NCI-H2196 (cell line): Measurements from ENCODE around the gene MMS19.

Experiments used
- DNase-seq: peaks from one replicate; lab custom pipeline; 2025; ENCODE audit not compliant: unreplicated experiment; lab: John Stamatoyannopoulos, UW

The MMS19 gene, protein sequence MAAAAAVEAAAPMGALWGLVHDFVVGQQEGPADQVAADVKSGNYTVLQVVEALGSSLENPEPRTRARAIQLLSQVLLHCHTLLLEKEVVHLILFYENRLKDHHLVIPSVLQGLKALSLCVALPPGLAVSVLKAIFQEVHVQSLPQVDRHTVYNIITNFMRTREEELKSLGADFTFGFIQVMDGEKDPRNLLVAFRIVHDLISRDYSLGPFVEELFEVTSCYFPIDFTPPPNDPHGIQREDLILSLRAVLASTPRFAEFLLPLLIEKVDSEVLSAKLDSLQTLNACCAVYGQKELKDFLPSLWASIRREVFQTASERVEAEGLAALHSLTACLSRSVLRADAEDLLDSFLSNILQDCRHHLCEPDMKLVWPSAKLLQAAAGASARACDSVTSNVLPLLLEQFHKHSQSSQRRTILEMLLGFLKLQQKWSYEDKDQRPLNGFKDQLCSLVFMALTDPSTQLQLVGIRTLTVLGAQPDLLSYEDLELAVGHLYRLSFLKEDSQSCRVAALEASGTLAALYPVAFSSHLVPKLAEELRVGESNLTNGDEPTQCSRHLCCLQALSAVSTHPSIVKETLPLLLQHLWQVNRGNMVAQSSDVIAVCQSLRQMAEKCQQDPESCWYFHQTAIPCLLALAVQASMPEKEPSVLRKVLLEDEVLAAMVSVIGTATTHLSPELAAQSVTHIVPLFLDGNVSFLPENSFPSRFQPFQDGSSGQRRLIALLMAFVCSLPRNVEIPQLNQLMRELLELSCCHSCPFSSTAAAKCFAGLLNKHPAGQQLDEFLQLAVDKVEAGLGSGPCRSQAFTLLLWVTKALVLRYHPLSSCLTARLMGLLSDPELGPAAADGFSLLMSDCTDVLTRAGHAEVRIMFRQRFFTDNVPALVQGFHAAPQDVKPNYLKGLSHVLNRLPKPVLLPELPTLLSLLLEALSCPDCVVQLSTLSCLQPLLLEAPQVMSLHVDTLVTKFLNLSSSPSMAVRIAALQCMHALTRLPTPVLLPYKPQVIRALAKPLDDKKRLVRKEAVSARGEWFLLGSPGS

DNA sequence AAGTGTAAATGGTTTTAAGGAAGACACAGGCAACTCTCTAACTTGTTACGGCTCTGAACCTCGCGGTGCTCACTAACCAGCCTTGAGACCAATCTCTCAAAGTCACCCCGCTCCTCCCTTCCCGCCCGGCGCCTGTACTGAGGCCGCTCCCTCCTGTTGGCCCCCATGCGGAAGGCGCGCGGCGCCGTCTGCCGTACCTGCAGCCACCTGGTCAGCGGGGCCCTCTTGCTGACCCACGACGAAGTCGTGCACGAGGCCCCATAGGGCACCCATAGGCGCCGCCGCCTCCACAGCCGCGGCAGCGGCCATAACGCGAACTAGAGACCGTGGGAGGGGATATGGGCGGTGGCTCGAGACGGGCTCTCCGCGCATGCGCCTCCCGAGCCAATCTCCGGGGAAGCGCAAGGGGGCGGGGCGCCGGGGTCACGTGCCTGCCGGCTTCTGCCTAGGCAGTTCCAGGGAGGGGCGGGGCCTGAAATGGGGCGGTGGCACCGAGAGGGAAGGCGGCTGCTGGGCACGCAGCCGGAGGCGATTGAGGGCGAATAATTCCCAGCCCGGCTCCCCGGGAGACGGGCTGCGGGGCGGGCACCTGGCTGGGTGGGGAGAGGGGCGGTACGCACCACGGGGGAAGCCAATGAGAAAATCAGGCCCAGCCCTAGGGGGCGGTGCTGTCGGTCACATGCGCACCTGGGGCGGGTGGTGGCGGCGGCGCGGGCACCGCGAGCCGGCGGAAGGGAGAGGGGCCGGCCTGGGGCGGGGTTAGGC is at the start of gene MMS19:
MMS19 (minus strand) TSS at position 347 of the 765 bp plus-strand sequence; CDS start at position 309, 38 bp downstream.
- DNase-seq: peak; percentile 99

DNA sequence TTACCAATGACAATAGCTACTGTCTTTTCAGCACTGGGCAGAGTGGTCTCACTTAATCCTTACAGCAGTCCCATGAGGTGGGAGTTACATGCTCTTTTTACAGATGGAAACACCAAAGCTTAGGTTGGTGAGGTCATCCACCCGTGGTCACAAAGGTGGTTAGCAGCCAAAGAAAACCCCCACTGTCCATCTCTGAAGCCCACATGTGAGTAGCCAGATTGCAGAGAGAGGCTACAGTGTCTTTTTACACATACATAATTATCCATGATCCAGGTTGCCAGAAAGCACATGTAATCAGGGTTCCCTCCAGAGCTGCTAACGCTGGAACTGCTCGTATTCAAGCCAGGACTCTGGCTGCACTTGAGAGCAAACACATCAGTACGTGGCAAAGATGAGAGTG is 49.7 kb upstream of the MMS19 start:
- no peak for DNase-seq

DNA sequence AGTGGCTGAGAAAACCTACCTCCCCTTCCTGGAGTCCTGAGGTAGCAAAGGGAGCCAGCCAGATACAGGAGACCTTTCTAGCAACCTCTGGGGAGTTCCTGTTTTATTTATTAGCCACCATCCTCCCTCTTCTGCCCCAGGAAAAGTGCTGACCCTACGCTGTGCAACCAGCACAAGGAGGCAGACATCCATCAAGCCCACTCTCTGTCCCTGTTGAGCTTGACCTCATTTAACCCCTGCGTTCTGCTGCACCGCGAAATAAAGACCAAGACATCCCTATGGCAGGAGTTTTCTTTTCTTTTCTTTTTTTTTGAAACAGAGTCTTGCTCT is 49.0 kb upstream of the MMS19 start:
- no peak for DNase-seq

DNA sequence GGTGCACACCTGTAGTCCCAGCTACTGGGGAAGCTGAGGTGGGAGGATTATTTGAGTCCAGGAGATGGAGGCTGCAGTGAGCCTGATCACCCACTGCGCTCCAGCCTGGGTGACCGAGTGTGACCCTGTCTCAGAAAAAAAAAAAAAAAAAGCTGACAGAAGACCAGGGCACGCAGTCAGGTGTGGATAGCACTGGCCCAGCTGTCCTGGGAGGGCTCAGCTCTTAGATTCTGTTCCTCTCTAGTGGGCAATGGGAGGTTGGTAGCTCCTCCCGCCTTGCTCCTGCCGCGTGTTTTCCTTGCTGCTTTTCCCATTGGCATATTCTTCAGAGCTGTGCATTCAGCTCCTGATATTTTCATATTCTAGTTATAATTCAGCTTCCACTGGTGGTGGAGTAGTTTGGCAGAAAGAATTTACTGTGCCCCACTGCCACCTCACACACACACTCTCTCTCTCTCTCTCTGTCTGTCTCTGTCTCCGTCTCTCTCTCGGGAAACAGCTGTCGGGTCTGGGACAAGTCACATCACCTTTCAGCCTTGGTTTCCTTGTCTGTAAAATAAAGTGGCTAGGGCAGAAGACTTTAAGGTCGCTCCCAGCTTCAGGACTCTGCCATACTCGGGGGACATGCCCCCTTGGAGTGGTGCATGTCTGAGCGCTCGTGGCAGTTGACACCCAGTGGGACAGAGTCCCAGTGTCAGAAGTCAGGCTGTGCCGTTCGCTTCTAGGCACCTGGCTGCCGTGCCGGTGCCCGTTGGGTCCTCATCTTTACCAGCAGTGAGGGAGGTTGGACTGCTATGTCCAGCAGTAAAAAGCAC is 48.4 kb upstream of the MMS19 start:
- DNase-seq: no peak

DNA sequence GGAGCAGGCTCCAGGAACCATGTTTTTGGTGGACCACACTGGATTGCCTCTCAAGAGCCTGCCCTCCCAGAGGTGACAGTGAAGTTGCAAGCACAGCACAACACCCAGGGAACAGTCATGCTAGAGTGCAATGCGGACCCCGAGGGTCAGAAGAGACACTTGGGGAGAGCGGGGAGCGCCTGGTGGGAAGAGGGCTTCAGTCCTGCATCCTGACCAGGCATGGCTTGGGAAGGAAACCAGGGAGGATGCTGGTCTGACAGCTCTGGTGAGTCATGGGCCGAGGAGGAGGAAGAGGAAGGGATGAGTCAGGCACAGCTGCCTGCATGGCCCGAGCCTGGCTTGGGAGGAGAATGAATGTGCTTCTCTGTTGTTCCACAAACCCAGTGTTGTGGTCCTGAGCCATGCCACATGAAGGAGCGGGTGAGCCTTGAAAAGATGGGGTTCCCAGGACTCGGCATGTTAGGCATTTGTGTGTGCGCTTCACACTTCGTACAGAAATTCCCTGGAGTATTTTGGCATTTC is 44.9 kb upstream of the MMS19 start:
- DNase-seq: no peak

DNA sequence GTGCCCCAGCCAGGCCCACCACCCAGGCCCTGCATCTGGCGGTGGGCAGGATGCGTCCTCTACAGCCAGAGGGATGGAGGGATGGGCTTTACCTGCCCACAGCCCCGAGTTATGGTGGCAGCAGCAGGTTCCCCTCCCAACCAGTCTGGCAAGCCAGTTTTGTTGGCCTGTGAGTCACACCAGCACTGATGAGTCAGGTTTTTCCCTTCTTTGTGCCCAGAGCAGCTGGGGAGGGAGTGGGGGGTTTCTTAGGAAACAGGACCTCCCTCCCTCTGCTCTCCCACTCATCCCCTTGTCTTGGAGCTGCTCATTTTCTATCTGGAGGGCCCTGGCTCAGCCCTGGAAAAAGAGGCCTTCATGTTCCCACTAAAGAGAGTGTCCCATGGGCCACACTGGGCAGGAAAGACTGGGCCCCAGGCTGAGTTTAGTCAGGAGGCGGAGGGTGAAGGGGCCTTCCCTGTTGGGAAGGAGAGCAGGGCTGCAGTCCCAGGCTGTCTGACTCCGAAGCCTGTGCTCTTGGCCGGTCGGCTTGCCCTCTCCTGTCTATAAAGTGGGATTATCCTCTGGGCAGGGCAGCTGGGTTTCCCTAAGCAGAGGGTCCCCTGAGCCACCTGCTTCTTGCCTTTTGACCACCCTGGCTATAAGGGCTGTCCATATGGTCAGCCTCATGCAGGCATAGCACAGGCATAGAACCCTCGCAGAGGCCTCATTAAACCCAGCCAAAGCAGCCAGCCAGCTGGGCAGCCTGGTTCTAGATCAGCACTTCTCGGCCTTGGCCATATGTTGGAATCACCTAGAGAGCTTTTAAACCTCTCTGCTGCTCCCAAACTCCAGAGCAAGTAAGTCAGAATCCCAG is 44.2 kb upstream of the MMS19 start:
- no peak for DNase-seq

DNA sequence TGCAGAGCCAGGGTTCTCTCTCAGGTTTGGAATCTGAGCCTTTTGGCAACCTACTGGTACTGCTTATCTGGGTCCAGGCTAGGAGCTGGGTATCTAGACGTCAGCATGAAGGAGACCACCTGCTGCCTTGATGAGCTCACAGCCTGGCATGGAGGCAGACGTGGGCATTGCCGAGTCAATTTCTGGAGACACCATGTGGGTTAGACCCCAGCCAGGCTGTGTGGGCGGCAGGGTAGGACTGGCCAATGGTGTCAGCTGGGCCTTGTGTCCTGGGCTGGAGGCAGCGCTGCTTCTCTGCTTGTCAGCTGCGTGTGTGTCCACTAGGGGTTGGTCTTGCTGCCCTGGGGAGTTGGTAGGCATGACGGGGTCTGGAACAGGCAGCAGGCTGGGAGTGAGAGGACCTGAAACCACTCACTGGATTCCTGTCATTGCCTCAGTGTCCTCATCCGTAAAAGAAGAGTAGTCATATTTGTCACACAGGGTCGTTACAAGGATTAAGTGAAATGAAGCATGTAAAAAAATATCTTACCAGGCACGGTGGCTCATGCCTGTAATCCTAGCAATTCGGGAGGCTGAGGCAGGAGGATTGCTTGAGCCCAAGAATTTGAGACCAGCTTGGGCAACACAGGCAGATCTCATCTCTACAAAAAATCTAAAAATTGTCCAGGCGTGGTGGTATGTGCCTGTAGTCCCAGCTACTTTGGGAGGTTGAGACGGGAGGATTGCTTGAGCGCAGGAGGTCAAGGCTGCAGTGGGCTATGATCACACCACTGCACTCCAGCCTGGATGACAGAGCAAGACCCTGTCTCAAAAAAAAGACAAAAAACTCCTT is 42.7 kb upstream of the MMS19 start:
- no peak for DNase-seq

DNA sequence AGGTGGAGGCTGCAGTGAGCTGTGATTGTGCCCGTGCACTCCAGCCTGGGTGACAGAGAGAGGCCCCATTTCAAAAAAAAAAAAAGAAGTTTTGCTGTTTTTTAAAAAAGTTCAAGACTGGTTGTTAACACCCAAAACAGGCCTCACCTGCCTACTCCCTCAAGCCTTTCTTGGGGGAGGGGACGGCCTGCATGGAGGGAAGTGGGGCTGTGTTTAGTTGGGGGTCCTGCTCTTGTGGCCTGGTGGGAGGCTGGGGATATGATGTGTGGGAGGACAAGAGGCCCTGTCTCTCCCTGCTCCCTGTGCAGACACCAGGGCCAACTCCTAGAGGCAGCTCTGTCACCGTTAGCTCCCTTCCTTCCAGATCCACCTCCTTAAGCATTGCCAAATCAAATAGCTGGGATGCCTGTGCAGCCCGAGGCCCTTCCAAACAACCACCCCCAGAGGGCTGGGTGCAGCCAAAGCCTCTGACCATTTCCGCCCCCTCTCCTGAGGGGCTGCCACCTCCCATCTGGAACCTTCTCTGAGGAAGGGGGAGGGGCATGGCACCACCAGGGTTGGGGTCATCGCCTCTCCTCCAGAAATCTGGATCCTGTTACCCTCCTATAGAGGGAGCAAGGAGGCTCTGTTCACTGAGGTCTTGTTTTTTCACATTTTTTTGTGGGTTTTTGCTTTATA is 41.4 kb upstream of the MMS19 start:
- no peak for DNase-seq

DNA sequence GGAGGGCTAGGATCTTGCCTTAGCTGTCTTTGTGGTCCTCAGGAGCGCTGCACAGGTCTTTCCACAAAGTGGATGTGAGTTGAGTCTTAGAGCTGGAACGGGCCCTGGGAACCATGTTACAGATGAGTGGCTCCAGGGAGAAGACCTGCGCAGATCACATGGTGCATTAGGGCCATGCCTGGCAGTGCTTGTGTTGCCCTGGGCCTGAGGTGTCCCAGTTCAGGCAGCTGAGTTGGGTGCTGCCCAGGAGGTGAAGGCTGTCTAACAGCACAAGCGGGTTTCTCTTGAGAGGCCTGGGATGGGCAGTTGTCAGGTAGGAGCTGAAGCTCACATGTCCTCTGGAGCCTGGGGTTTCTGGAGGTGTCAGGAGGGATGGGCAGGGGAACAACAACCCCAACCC is 40.6 kb upstream of the MMS19 start:
- DNase-seq: no peak

DNA sequence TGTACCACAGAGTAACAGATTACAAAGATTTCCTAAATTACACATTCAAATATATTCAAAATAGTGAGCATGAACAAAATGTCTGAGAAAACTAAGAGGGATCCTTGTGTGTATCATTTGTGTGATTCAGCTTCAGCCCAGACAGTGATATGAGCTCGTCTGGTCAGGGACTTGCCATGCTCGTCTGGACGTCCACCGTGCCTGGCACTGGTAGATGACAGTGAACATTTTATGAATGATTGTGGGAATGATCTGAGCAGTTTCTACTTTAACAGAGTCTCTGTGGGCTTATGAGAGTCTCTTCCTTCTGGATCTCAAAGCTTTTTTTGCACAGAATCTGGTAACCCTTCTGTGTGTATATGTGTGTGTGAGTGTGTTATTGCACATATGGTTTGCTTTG is 40.2 kb upstream of the MMS19 start:
- DNase-seq: no peak

DNA sequence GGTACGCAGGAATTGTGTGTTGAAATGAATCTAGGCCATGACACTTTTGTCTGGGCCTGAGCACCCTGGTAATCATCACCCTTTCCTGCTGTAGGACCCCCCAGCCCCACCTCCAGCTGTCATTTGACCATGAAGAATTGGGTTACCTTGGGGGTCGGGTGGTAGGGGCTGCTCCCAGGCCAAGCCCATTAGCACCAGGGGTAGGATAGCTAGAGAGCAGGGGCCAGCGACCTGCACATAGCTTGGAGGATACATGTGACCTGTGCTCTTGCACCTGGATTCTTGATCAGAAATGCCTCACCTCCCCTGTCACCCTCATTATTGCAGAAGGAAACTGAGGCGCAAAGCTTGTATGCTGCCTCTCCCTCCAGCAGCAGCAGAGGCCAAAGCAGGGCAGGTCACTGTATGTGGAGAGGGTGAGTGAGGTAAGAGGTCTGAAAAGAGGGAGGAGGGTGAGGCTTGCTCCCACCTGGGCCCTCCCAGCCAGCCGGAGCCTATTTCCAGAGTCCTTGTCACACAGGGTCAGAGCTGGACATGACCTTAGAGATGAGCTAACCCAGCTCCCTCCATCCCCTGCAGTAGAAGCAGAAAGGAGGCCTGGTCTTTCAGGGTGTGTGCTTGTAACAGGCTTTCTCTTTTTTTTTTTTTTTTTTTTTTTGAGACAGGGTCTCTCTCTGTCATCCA is 39.1 kb upstream of the MMS19 start:
- no peak for DNase-seq

DNA sequence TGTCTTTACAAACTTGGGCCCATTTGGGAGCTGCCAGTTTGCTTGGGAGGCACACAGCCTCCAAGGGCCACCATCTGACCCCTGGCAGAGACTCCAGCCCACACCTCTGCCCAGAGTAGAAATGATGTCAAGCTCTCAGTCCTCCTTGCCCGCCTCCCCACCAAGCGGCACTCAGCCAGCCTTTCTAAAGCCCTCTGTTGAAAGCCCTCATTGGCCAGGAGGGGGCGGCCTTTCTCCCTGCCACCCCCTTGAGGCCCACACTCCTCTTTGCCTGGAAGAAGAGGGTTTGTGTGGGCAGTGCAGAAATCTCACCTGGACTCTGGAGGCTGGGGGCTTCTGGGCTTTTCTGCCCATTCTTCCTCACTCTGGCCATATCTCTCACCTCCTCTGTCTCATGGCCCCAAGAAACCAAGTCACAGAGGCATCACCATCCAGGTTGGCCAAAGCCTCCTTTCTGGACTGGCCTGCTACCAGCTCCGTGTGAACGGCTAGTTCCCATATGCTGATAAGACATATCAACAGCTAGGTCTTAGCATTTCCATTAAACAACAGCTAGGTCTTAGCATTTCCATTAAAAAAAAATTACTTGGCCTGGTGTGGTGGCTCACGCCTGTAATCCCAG is 36.6 kb upstream of the MMS19 start:
- no peak for DNase-seq

DNA sequence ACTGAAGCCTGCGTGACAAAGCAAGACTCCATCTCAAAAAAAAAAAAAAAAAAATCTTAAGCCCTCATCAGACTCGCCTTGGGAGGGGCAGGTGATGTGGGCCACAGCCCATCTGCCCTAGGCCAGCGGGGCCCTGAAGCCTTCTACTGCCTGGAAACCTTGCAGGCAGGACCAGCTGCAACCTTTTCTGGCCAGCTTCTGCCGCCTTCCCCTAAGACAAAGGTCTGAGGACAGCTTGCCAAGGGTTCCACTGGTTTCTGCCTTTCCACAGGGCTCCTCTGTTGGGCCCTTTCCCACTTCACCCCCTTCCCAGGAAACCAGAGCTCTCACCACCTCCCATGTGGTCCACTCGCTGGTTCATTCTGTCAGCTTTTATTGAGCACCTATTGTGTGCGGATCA is 35.7 kb upstream of the MMS19 start:
- no peak for DNase-seq

DNA sequence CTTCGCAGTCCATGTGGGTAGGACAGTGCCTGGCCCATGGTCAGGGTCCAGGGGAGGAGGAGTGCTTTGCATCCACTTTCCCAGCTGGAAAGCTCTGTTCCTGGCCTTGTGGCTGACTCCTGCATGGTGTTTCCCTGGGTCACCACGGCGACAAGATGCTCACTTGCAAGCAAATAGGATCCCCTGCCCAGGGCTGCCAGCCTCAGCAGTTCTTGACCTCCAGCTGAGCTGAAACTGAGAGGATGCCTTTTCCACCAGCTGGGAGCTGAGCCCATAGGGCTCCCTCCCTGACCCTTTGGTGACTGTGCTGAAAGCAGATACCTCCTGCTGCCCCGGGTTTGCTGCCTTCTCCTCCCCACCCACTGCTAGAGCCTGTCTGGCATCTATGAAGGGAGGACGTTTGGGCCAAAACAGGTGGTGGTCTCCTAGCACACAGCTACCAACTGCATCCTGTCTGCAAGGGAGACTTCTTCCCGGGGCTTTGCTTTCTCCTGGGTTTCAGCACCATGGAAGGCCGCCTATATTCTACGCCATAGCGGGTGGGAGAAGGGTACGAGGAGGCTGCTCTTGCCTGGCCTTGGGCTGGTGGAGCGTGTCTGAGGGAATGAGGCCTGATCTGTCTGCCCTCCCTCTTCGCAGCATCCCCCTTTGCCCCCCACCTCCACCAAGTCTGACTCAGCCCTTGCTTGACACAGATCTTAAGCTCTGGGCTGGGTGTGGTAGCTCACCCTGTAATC is 34.9 kb upstream of the MMS19 start:
- peak; percentile 15 for DNase-seq

DNA sequence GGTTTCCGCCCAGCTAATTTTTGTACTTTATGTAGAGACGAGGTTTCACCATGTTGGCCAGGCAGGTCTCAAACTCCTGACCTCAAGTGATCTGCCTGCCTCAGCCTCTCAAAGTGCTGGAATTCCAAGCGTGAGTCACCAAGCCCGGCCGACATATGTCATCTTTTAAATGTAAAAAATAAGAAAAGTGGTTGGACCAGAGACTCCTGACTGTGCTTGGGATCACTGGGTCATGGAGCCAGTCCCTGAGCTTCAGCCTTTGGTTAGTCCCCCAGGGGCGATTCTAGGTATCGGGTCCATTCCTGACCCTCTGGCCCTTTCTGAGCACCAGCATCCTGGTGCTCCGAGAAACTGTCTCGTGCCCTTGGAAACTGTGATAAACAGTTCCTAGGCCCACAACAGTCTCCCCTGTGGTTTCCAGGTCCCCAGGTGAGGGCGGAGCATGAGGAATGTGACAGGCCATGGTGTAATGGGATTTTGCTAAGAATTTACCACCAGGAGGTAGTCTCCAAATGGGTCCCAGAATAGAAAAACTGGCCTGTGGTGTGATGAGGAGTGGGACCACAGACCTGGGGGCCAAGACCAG is 33.3 kb upstream of the MMS19 start:
- no peak for DNase-seq
